OCI-LY1 (cell line): ENCODE results near the gene KCNMA1.

Experiments
- H2AFZ ChIP-seq: fragments of 200-600 bp; sonication (generic), shearing (Covaris generic); 2 replicates; pipeline ENCODE4 v1.6.0; 2014; ENCODE audit warnings: antibody characterized with exemption, mild to moderate bottlenecking, low read length
- H3F3A ChIP-seq: fragments of 200-600 bp; sonication (generic), shearing (Covaris generic); 2 replicates; pipeline ENCODE4 v1.6.0; 2014; ENCODE audit warnings: mild to moderate bottlenecking, antibody characterized with exemption, low read length, moderate library complexity; ENCODE audit not compliant: insufficient read depth
- H3K27ac ChIP-seq: fragments of 200-600 bp; sonication (generic); 2 replicates; pipeline ENCODE4 v1.5.1; 2014; ENCODE audit warnings: low read length, mixed run types, mild to moderate bottlenecking, low read depth; ENCODE audit not compliant: poor library complexity, severe bottlenecking
- H3K27me3 ChIP-seq: fragments of 200-600 bp; sonication (generic); 2 replicates; pipeline ENCODE4 v1.6.0; 2014; ENCODE audit warnings: antibody characterized with exemption, mild to moderate bottlenecking, low read length, moderate library complexity; ENCODE audit not compliant: insufficient read depth
- H3K36me3 ChIP-seq: fragments of 200-600 bp; sonication (generic); 2 replicates; pipeline ENCODE4 v1.6.1; 2014; ENCODE audit warnings: mild to moderate bottlenecking, antibody characterized with exemption, low read length, moderate library complexity, mixed read lengths; ENCODE audit not compliant: insufficient read depth
- H3K4me1 ChIP-seq: fragments of 200-600 bp; sonication (generic); 2 replicates; pipeline ENCODE4 v1.5.1; 2014; ENCODE audit warnings: mild to moderate bottlenecking, low read length, moderate library complexity; ENCODE audit not compliant: insufficient read depth, severe bottlenecking
- H3K4me2 ChIP-seq: fragments of 200-600 bp; sonication (generic), shearing (Covaris generic); 2 replicates; pipeline ENCODE4 v1.6.1; 2014; ENCODE audit warnings: low read length
- H3K4me3 ChIP-seq: fragments of 200-600 bp; sonication (generic); 2 replicates; pipeline ENCODE4 v1.5.1; 2014; ENCODE audit warnings: low read length, low read depth, mild to moderate bottlenecking, mixed read lengths; ENCODE audit not compliant: poor library complexity, severe bottlenecking
- H3K79me2 ChIP-seq: fragments of 200-600 bp; shearing (Covaris generic); 2 replicates; pipeline ENCODE4 v1.6.1; 2016; ENCODE audit warnings: mixed run types, low read length, mixed read lengths; ENCODE audit not compliant: insufficient read depth
- H3K9ac ChIP-seq: fragments of 200-600 bp; sonication (generic), shearing (Covaris generic); 2 replicates; pipeline ENCODE4 v1.6.1; 2014; ENCODE audit warnings: mild to moderate bottlenecking, low read length, mixed read lengths
- H3K9me2 ChIP-seq: fragments of 200-600 bp; sonication (generic), shearing (Covaris generic); 2 replicates; pipeline ENCODE4 v1.6.1; 2014; ENCODE audit warnings: low read depth, mild to moderate bottlenecking, low read length, mixed read lengths
- H3K9me3 ChIP-seq: fragments of 200-600 bp; shearing (Covaris generic); 2 replicates; pipeline ENCODE4 v1.6.1; 2014; ENCODE audit warnings: low read length, mixed read lengths
- H4K20me1 ChIP-seq: fragments of 200-600 bp; sonication (generic), shearing (Covaris generic); 2 replicates; pipeline ENCODE4 v1.6.0; 2016; ENCODE audit warnings: mild to moderate bottlenecking, low read length; ENCODE audit not compliant: insufficient read depth
- CTCF ChIP-seq: fragments of 200-600 bp; sonication (generic), shearing (Covaris generic); IDR thresholded peaks from 2 replicates; pipeline ENCODE4 v1.5.1; 2017; ENCODE audit warnings: mild to moderate bottlenecking, antibody characterized with exemption, low read length, moderate library complexity, mixed read lengths
- EZH2 ChIP-seq: fragments of 200-600 bp; sonication (generic), shearing (Covaris generic); IDR thresholded peaks from 2 replicates; pipeline ENCODE4 v1.8.0; 2017; ENCODE audit warnings: borderline replicate concordance, mixed run types, mild to moderate bottlenecking, antibody characterized with exemption, low read length, moderate library complexity, mixed read lengths

The KCNMA1 gene

GRCh38 chr10:77052593-77052992, 585.0 kb downstream of the KCNMA1 start:
- Histone ChIP-seq H3K27ac (no peak overlapping the region), H3K27me3 (no peaks in the 10 kb centered on the region), H3K36me3 (no peaks in the 10 kb centered on the region), H3F3A (no peaks in the 10 kb centered on the region), H2AFZ (no peak overlapping the region), H3K4me1 (no peaks in the 10 kb centered on the region), H3K9ac (no peak overlapping the region), H3K79me2 (no peaks in the 10 kb centered on the region), H3K9me2 (no peaks in the 10 kb centered on the region), H3K4me3 (no peak overlapping the region), H3K9me3 (no peaks in the 10 kb centered on the region), H3K4me2 (no peak overlapping the region), H4K20me1 (no peaks in the 10 kb centered on the region)
- TF ChIP-seq CTCF (no peak), EZH2 (no peak)

GRCh38 chr10:77051837-77052236, 585.8 kb downstream of the KCNMA1 start:
- Histone ChIP-seq H3K27ac (no peak overlapping the region), H4K20me1 (no peaks in the 10 kb centered on the region), H3K36me3 (no peaks in the 10 kb centered on the region), H2AFZ (no peak overlapping the region), H3K9me2 (no peaks in the 10 kb centered on the region), H3K79me2 (no peaks in the 10 kb centered on the region), H3K4me1 (no peaks in the 10 kb centered on the region), H3K4me3 (no peak overlapping the region), H3K9ac (no peak overlapping the region), H3K27me3 (no peaks in the 10 kb centered on the region), H3K4me2 (no peak overlapping the region), H3K9me3 (no peaks in the 10 kb centered on the region), H3F3A (no peaks in the 10 kb centered on the region)
- TF ChIP-seq CTCF: no peak
- no peak for TF ChIP-seq EZH2

GRCh38 chr10:77049896-77050295, 587.7 kb downstream of the KCNMA1 start:
- H3K79me2 ChIP-seq: no peaks in the 10 kb centered on the region
- H4K20me1 ChIP-seq: no peaks in the 10 kb centered on the region
- no peak for TF ChIP-seq EZH2
- no peak for TF ChIP-seq CTCF
- no peaks in the 10 kb centered on the region for H3F3A ChIP-seq
- H3K27me3 ChIP-seq: no peaks in the 10 kb centered on the region
- H2AFZ ChIP-seq: no peak overlapping the region
- H3K9ac ChIP-seq: no peak overlapping the region
- no peak overlapping the region for H3K4me3 ChIP-seq
- H3K9me2 ChIP-seq: no peaks in the 10 kb centered on the region
- no peaks in the 10 kb centered on the region for H3K4me1 ChIP-seq
- H3K36me3 ChIP-seq: no peaks in the 10 kb centered on the region
- H3K4me2 ChIP-seq: no peak overlapping the region
- no peaks in the 10 kb centered on the region for H3K9me3 ChIP-seq
- H3K27ac ChIP-seq: no peak overlapping the region
